Activated effector memory CD4-positive, alpha-beta T cell treated with Interleukin-2 at 50 U/mL for 16 hours (primary cell): ENCODE measurements around the gene TRIM50.
"Not testable (repeated sequence)": the region's sequence is repeated elsewhere in the genome, so short reads cannot be mapped to it uniquely, and the experiment has no call there.

Experiments used
- DNase-seq: peaks from one replicate; pipeline ENCODE4 v3.0.0-alpha.2; 2020

The TRIM50 gene

DNA sequence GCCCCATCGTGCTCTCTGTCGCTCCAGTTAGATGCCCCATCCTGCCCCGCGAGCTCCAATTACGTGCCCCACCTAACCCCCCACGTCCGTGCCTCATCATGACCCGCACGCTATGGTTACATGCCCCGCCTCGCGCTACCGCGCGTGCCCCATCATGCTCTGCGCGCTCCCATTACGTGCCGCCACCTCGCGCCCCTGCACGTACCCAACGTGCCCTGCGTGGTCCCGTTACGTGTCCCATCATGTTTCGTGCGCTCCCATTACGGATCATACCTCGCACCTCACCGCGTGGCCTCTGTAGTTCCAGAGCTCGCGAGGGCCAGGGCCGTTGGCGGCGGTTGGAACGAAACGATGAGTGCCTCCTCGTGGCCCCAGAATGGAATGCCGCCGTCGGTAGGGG is at the start of gene TRIM50, which contains the start of gene FKBP6:
TRIM50 (minus strand) TSS at position 161 of the 400 bp plus-strand sequence. CDS start 3,295 bp downstream, outside the sequence.
FKBP6 (plus strand) TSS at position 240 of the 400 bp plus-strand sequence. CDS start 268 bp downstream, outside the sequence.
- DNase-seq, result not testable (repeated sequence)

DNA sequence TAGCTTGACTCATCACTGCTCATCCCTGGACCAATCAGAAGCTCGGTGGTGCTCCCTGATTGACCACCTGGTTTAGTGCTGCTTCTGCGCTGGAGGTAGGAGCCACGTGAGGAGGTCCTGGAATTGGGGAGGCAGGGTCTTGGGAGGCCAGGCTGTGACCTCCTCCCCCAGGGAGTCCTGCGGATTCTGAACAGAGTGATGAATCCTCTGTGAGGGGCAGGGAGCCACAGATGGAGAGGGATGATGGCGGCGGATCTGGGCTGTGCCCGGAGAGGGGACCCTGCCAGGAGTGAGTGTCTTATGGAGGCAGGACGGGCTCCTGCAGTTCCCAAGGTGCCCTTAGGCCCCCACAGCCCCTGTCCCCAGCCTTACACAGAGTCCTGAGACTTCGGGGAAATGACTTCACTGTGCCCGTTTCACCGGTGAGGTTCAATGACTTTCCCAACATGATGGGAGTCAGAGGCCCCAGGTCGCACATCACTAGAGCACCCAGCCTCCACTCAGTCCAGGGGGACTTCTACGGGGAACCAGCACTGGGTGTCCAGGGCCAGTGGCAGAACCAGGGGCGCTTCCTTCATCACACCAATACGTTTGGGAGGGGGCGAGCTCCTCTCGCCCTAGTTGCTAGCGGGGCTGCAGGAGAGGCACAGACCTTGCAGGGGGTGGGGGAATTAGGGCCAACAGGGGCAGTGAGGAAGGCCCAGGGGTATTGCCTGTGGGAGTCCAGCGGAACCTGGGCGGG is 49.0 kb upstream of the TRIM50 start:
- no peak for DNase-seq

GRCh38 chr7:73376262-73376661 is 48.4 kb upstream of the TRIM50 start:
- not testable (repeated sequence) for DNase-seq

DNA sequence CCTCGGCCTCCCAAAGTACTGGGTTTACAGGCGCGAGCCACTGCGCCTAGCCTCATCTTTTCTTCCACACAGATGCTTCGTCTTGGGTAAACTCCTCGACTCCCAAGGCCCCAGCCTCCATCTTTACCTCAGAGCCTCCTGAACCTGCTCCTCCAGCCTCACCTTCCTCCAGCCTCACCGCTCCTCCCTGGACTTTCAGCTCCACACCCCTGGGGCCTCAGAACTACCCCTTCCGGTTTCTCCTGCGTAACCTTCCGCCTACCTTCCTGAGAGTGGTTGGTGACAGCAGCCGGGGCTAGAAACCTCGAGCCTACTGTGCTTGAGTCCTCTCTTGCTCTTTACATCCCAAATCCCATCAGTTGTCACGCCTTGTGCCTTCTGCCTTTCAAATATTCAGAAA is 45.9 kb upstream of the TRIM50 start:
- DNase-seq, result no peak

GRCh38 chr7:73369622-73370021 is 41.7 kb upstream of the TRIM50 start:
- DNase-seq, result no peak

DNA sequence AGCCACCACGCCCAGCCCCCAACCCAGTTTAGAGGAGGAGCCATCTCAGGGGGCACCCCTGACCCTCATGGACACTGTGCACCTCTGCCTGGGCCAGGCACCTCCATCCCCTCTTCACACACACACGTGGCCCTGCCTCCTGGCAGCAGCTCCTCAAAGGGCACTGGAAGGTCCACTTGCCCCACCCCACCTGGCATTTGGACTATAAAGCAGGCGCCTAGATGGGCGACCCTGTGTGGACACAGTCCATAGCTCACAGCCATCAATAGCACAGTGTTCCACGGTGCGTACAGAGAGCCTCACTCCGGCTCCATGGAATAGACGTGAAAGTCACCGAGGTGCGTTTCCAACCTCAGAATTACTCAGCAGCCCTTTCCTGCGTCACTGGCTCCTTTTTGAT is 41.1 kb upstream of the TRIM50 start:
- no peak for DNase-seq

DNA sequence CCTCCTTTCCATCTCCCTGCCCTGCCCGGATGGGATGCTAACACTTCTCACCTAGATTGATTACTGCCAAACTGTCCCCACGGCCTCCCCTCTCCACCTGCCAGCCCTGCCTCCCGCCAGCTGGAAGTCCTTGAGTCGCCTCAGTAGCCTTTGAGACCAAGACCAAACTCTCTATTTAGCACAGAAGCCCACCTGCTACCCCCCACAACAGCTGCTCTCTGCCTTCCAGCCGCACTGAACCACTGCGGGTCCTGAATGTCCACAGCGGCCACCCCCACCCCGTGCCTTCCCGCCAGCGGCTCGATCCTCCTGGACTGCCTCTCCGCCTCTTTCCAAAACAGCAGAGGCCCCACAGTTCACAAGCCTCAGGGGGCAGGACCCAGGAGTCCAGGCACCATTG is 39.1 kb upstream of the TRIM50 start:
- no peak for DNase-seq

- DNase-seq, result no peak
These were observed 38.2 kb upstream of the TRIM50 start for GRCh38 chr7:73366127-73366526.

- DNase-seq, result no peak
These were observed 36.3 kb upstream of the TRIM50 start for GRCh38 chr7:73364006-73364728.

DNA sequence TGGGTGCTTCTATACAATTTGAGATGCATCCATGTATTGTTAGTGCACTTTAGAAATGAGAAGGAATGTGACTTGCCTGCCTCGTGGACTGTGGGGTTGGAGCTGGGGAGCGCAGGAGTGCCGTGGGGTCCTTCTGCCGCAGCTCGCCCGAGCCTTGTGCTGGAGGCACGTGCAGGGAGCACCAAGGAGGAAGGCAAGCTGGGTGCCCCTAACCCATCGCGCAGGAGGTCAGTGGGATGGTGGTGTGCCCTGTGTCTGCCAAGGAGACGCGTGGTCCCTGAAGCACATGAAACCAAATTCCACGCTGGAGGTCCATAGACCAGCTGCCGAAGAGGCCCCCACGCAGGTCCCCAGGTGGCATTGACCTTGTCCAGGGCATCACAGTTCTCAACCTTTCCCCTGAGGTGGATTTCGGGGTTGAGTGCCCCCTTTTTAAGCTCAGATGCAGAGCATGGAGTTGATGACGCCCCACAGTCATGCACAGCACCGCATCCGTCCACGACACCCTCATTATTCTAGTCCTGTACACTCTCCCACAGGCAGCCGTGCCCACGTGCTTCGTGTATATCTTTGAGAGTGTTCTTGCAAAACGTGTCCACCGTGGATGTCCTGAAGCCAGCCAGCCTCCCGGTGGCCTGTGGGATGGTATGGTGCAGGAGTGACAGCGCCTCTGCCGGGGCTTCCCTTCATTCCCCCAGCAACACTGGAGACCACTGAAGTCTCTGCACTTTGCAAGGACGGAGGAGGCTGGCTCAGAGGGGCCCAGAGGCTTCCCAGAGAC is 35.5 kb upstream of the TRIM50 start:
- DNase-seq, result no peak

- not testable (repeated sequence) for DNase-seq
These were observed 32.7 kb upstream of the TRIM50 start for GRCh38 chr7:73360590-73360989.

- DNase-seq, result no peak
These were observed 32.0 kb upstream of the TRIM50 start for GRCh38 chr7:73359746-73360375.

DNA sequence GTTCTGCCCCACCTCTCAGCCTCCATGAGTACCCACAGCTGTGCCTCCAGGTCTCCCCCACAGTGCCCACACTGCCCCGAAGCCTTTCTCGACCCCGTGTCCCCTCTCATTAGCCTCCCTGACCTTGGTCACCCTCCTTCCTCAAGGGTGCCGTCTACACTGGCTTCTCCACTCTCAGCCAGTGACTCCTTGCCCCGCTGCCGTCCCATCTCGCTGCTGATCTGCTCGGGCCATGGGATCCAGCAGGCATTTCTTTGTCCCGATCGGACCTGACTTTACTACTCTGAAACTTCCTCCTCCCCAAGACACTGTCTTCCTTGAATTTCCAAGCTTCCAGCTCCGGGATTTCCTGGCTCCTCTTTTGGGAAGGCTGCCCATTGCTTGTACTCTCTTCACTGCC is 31.4 kb upstream of the TRIM50 start:
- DNase-seq, result no peak

- no peak for DNase-seq
These were observed 30.9 kb upstream of the TRIM50 start for GRCh38 chr7:73358590-73359275.

DNA sequence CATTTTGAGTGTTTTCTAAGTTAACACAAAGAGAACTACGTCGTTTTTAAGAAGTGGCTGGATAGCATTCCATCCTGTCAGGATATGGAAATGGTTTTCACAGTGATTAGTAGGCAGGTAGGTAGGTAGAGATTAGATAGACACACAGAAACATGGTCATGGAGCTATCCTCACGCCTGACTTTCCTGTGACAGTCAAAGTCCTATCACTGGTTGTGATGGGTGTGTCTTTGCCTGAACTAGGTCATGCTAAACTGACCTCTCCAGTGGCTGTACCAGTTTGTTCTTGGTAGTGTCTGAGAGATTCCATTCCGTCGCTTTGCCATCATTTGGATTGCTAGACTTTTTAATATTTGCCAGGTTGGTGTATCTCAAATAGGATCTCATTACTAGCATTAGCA is 28.3 kb upstream of the TRIM50 start:
- no peak for DNase-seq

GRCh38 chr7:73354821-73355220 is 26.9 kb upstream of the TRIM50 start:
- DNase-seq, result no peak

- no peak for DNase-seq
These were observed 26.3 kb upstream of the TRIM50 start for GRCh38 chr7:73354196-73354595.

DNA sequence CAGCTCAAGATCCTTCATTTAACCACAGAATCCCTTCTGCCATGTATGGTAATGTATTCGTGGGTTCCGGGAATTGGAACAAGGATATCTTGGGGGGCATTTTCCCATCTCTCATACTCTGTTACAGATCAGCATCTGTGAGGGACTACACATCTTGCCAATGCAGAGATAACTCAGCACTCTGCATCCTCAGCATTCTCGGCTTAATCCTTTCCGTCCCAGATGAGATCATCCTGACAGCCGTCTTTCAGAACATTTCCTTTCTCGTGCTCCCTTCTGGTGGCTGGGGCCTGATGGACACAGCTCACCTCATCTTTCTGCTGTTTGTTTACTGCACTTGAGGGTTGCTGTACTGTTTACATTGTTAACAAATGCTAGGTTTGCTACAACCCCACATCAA is 25.4 kb upstream of the TRIM50 start:
- no peak for DNase-seq

GRCh38 chr7:73352784-73353183 is 24.9 kb upstream of the TRIM50 start:
- no peak for DNase-seq

DNA sequence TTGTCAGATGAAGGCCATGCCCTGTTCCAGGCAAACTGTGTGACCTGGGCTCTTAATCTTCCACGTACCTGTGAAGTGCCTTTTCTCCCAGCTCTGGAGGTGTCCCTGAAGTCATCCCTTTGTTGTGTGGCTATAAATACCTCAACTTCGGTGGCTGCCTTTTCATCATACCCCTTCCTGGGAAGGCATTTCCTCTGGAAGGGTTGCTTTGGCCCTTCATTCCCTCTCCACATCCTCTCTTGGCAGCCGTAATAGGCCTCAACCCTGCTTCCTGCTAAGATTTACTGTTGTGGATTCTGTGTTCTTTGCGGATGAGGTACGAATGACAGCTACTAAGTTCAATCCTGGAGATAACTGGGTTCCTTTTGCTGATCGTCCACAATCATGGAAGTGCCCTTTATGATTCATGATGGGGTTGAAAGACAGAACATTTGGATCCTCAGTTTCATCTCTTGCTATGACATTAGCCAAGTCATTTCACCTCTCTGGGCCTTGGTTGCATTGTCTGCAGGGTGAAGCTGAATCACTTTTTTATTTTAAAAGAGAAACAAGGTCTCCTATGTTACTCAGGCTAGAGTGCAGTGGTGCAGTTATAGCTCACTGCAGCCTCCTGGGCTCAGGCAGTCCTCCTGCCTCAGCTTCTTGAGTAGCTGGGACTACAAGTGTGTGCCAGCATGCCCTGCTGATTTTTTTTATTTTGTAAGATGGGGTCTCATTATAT is 23.7 kb upstream of the TRIM50 start:
- no peak for DNase-seq

DNA sequence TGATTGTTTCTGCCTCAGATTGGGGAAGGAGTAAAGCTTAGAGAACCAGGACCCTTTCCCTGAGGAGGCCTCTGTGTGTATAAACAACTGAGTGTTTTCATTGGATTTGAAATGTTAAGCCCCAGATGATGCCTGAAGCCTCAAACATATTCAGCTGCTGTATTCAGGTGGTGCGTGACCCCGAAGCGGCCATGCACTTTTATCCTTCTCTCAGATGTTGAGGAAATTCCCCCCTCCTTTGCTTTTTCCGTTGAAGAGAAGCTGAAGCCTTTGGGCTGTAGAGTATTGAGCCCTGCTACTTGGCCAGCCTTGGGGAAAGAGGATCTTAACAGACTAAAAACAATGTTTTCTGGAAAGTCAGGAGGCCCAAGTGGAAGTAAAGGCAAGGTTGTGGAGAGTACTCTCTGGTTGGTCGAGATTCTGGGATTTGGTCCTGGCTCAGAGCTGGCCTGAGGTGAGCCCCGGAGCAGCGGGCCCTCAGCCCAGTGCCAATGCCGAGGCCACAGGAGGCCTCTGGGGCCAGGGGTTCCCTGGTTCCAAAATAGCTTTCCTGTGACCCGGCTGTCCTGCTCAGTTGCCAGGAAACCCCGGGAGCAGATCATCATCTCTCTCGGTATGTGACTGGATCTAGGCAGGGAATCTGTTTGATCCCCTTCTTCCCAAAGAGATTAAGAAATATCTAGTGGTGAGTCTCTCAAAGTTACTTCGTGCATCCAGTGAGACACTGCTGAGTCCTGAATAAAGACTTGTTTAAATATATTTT is 22.6 kb upstream of the TRIM50 start:
- DNase-seq, result no peak
